Aorta (tissue), 5 donors: ENCODE data around the gene RMP24.
"Not testable (repeated sequence)": the region's sequence is repeated elsewhere in the genome, so short reads cannot be mapped to it uniquely, and the experiment has no call there.

Experiments used
- ATAC-seq: fragments of 200-7000 bp; cut with Tn5 transposase; one replicate; pipeline ENCODE4 v1.9.1; 2022; ENCODE audit warnings: moderate library complexity; ENCODE audit not compliant: low FRiP score
- DNase-seq, 2 donors: peaks; one replicate each; pipeline ENCODE4 v3.0.0-alpha.2; 2020
- H3K27ac ChIP-seq, 2 donors: one replicate each; pipeline ENCODE4 v1.5.1; 2013; ENCODE audit warnings: low read length in 2 of 2, mild to moderate bottlenecking in 2 of 2, moderate library complexity in 2 of 2, control low read depth in 1 of 2, inconsistent platforms in 1 of 2, low read depth in 1 of 2
- H3K27me3 ChIP-seq, 2 donors: one replicate each; pipeline ENCODE4 v1.6.1; 2013; ENCODE audit warnings: control low read depth in 1 of 2, low read length in 1 of 2, mild to moderate bottlenecking in 1 of 2, moderate library complexity in 1 of 2; ENCODE audit not compliant: insufficient read depth in 2 of 2, control insufficient read depth in 1 of 2
- H3K36me3 ChIP-seq, 2 donors: one replicate each; pipeline ENCODE4 v1.6.1; 2013; ENCODE audit warnings: control low read depth in 1 of 2, low read length in 1 of 2, mild to moderate bottlenecking in 1 of 2; ENCODE audit not compliant: insufficient read depth in 2 of 2, control insufficient read depth in 1 of 2
- H3K4me1 ChIP-seq, 2 donors: one replicate each; pipeline ENCODE4 v1.6.1; 2013; ENCODE audit warnings: low read length in 2 of 2, control low read depth in 1 of 2, mild to moderate bottlenecking in 1 of 2, moderate library complexity in 1 of 2; ENCODE audit not compliant: insufficient read depth in 2 of 2, control insufficient read depth in 1 of 2
- H3K4me3 ChIP-seq, 2 donors: one replicate each; pipeline ENCODE4 v1.5.1; 2013; ENCODE audit warnings: low read length in 2 of 2, control low read depth in 1 of 2, mild to moderate bottlenecking in 1 of 2
- H3K9me3 ChIP-seq: one replicate; pipeline ENCODE4 v1.6.1; 2013; ENCODE audit warnings: mild to moderate bottlenecking, low read length; ENCODE audit not compliant: control insufficient read depth
- WGBS, 2 donors: extraction: QIAGEN DNeasy Blood & Tissue Kit; methylation state at CpG; one replicate each; pipeline ENCODE4 v1.1.7; 2013; 5-methylcytosine and 5-hydroxymethylcytosine counted together
- intact Hi-C, 2 donors: fragments of 100-400 bp; cut with DNase I; formaldehyde crosslinking; loops; one replicate each; pipeline versions ENCODE4 v1.14.2 to v1.15.0; 2022
- donor health status: healthy with polysubstance abuse.
- donor health status: Bipolar disorder and iron deficiency.
- donor health status: DM: no; HTN: no; CAD: no.
- donor health status: DM: no; HTN: no; CAD: no.
- donor health status: DM: yes; HTN: yes; CAD: no.

RMP24 gene

GRCh38 chr18:36006997-36007396 is 34.5 kb downstream of the RMP24 start:
- Histone ChIP-seq H3K27ac (no peak overlapping the region), H3K9me3 (no peaks in the 10 kb centered on the region), H3K36me3 (no peaks in the 10 kb centered on the region), H3K27me3 (no peaks in the 10 kb centered on the region), H3K4me3 (no peak overlapping the region), H3K4me1 (no peaks in the 10 kb centered on the region)
- ATAC-seq (no peak), DNase-seq (no peak)
- 94 to 97% methylated on average over 2 of the region's 2 CpGs for WGBS, 2 donors
- intact Hi-C loops, result no loop called here

GRCh38 chr18:36009214-36009613 is 36.7 kb downstream of the RMP24 start:
- intact Hi-C loops, result no loop called here
- no peaks in the 10 kb centered on the region for H3K4me1 ChIP-seq
- H3K27ac ChIP-seq, result no peak overlapping the region
- DNase-seq (no peak), ATAC-seq (no peak)
- H3K4me3 ChIP-seq, result no peak overlapping the region
- H3K36me3 ChIP-seq, result no peaks in the 10 kb centered on the region
- no peaks in the 10 kb centered on the region for H3K9me3 ChIP-seq
- H3K27me3 ChIP-seq, result no peaks in the 10 kb centered on the region
- 78 to 81% methylated on average over 3 of the region's 3 CpGs for WGBS, 2 donors

GRCh38 chr18:36012891-36013290 is 40.4 kb downstream of the RMP24 start:
- H3K9me3 ChIP-seq, result no peaks in the 10 kb centered on the region
- H3K27me3 ChIP-seq, result no peaks in the 10 kb centered on the region
- ATAC-seq, result no peak
- no peak overlapping the region for H3K4me3 ChIP-seq
- no peak for DNase-seq
- H3K27ac ChIP-seq, result no peak overlapping the region
- intact Hi-C loops, result loop anchor here in 1 of 2 donors (10.0 kb wide), 1 partner anchor 122 kb away; no protein-coding TSS in a partner anchor
- no peaks in the 10 kb centered on the region for H3K4me1 ChIP-seq
- WGBS, 2 donors, result 93 to 96% methylated on average over 2 of the region's 2 CpGs
- H3K36me3 ChIP-seq, result no peaks in the 10 kb centered on the region

GRCh38 chr18:36015629-36016028 is 43.1 kb downstream of the RMP24 start:
- WGBS, 2 donors, result 92% methylated on average over 3 of the region's 3 CpGs
- no peak for DNase-seq
- no peaks in the 10 kb centered on the region for H3K4me1 ChIP-seq
- no peaks in the 10 kb centered on the region for H3K36me3 ChIP-seq
- H3K27ac ChIP-seq, result no peak overlapping the region
- no peak for ATAC-seq
- H3K9me3 ChIP-seq, result no peaks in the 10 kb centered on the region
- H3K4me3 ChIP-seq, result no peak overlapping the region
- intact Hi-C loops, result loop anchor here (5.0 to 10.0 kb wide), 2 partner anchors 119 to 267 kb away; no protein-coding TSS in a partner anchor
- no peaks in the 10 kb centered on the region for H3K27me3 ChIP-seq

GRCh38 chr18:36017232-36017631 is 44.8 kb downstream of the RMP24 start:
- no peaks in the 10 kb centered on the region for H3K36me3 ChIP-seq
- no peak overlapping the region for H3K27ac ChIP-seq
- no peaks in the 10 kb centered on the region for H3K9me3 ChIP-seq
- WGBS, 2 donors, result 81 to 87% methylated on average over 2 of the region's 2 CpGs
- no peaks in the 10 kb centered on the region for H3K27me3 ChIP-seq
- DNase-seq, result no peak
- no peak for ATAC-seq
- no peaks in the 10 kb centered on the region for H3K4me1 ChIP-seq
- intact Hi-C loops, result loop anchor here (5.0 to 10.0 kb wide), 2 partner anchors 118 to 265 kb away; no protein-coding TSS in a partner anchor
- H3K4me3 ChIP-seq, result no peak overlapping the region

DNA sequence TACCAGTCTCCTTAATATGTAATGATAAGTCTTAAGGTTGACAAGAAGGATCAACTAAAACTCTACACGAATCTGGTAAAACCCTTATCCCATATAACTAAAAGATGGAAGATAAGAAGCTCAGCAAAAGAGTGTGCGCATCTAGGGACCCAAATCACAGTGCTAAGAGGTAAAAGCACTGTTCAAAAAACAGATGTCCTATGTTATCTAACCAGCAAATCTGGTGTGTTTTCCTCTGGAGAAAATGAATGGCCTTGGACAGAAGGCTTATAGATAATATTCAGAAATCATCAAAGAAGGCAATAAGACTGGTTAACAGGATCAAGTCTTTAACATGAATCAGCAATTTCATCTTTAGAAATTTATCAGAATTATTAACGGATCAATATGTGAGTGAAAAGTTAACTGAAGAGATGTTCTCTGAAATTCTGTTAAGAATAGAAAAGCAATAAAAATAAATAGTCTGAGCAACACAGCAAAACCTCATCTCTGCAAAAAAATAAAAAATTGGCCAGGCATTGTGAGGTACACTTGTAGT is 47.8 kb downstream of the RMP24 start:
- no peak overlapping the region for H3K27ac ChIP-seq
- no peaks in the 10 kb centered on the region for H3K9me3 ChIP-seq
- H3K27me3 ChIP-seq, result no peaks in the 10 kb centered on the region
- no peaks in the 10 kb centered on the region for H3K4me1 ChIP-seq
- H3K4me3 ChIP-seq, result no peak overlapping the region
- DNase-seq, result no peak
- intact Hi-C loops, result loop anchor here in 1 of 2 donors (5.0 kb wide), 1 partner anchor 262 kb away; no protein-coding TSS in a partner anchor
- 91% methylated on average over 3 of the region's 3 CpGs for WGBS, 2 donors
- no peaks in the 10 kb centered on the region for H3K36me3 ChIP-seq
- ATAC-seq, result no peak

DNA sequence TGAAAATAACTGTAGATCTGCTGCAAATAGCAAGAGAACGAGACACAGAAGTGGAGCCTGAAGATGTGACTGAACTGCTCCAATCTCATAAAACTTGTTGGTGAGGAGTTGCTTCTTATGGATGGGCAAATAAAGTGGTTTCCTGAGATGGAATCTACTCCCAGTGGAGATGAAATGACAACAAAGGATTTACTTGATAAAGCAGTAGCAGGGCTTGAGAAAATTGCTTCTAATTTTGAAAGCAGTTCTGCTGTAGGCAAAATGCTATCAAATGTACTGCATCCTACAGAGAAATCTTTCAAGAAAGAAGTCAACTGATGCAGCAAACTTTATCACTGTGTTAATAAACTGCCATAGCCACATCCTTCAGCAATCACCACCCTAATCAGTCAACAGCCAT is 50.9 kb downstream of the RMP24 start:
- Histone ChIP-seq H3K36me3 (no peaks in the 10 kb centered on the region), H3K27me3 (no peaks in the 10 kb centered on the region), H3K27ac (no peak overlapping the region), H3K4me1 (no peaks in the 10 kb centered on the region), H3K9me3 (no peaks in the 10 kb centered on the region), H3K4me3 (no peak overlapping the region)
- DNase-seq (no peak), ATAC-seq (no peak)
- intact Hi-C loops, result loop anchor here in 1 of 2 donors (5.0 kb wide), 1 partner anchor 259 kb away; no protein-coding TSS in a partner anchor
- 82 to 85% methylated on average over 1 of the region's 1 CpG for WGBS, 2 donors

DNA sequence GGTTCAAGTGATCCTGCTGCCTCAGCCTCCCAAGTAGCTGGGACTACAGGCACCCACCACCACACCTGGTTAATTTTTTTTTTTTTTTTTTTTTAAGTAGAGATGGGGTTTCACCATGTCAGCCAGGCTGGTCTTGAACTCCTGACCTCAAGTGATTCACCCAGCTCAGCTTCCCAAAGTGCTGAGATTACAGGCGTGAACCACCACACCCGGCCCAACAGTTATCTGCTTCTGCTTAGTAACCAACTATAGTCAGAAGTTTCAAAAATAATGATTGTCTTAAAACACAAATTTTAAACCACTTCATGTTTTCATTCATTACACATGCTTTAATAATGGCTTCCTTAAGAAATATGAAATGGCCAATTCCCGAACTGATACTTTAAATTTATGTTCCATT is 51.8 kb downstream of the RMP24 start:
- H3K4me3 ChIP-seq, H3K27me3 ChIP-seq, H3K27ac ChIP-seq, H3K4me1 ChIP-seq, H3K36me3 ChIP-seq, DNase-seq, H3K9me3 ChIP-seq, ATAC-seq: not testable (repeated sequence)
- intact Hi-C loops, result loop anchor here in 1 of 2 donors (5.0 kb wide), 1 partner anchor 258 kb away; no protein-coding TSS in a partner anchor
- WGBS, 2 donors, result 98 to 99% methylated on average over 3 of the region's 3 CpGs

DNA sequence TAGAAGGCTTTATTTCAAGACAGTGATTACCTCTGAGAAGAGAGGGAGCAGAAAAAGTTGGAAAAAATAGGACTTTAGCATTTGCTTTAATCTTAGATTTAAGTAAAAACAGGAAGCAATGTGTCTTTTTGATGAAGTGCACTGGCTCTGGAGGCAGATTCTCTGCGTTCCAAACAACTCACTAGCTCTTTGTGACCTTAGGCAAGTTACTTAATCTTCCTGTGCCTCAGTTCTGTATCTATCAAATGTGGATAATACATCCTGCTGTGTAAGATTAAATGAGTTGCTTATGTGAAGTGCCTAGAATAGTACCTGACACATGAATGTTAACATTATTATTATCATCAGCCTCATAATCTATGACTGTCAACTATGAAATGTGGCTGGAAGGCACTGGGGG is 52.5 kb downstream of the RMP24 start:
- Histone ChIP-seq H3K36me3 (no peaks in the 10 kb centered on the region), H3K4me1 (no peaks in the 10 kb centered on the region), H3K4me3 (no peak overlapping the region), H3K9me3 (no peaks in the 10 kb centered on the region), H3K27me3 (no peaks in the 10 kb centered on the region), H3K27ac (no peak overlapping the region)
- intact Hi-C loops, result no loop called here
- ATAC-seq, result no peak
- DNase-seq, result no peak
- WGBS, 2 donors, result 18 to 36% methylated on average over 1 of the region's 1 CpG
